SH-SY5Y (cell line): ENCODE measurements around the gene SURF2.

ENCODE experiments used
- GATA2 ChIP-seq: IDR thresholded peaks from 2 replicates; pipeline ENCODE4 v1.6.1; 2011; ENCODE audit warnings: mild to moderate bottlenecking, low read depth, low read length
- GATA3 ChIP-seq: IDR thresholded peaks from 2 replicates; pipeline ENCODE4 v1.6.1; 2011; ENCODE audit warnings: low read depth, mild to moderate bottlenecking, low read length, moderate library complexity

DNA sequence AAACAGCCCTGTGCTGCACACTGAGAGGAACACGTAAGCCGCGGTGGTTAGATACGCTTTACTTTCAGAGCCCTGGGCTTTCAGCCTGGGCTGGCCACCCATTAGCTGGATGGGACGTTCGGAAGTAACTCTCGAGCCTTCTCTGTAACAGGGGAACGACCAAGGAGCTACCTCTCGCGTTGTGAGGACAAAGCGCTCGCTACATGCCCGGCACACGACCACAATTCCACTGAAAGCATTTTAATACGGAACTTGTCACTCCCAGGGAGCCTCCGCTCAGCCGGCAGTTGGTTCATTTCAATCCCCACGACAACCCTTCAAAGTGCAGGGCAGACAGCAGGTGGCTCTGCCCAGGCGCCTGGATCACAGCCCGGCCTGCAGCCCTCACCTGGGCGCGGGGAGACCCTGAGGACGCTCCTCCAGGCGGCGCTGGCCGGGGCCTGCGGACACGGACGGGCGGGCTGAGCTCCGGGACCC is 431 bp upstream of the SURF2 start:
- TF ChIP-seq GATA2 (no peak), GATA3 (no peak)
